ENCODE data around the gene LMOD1.

The LMOD1 gene

GRCh38 chr1:201895120-201895665 lies 51.2 kb downstream of the LMOD1 start:
- FAIRE-seq, result no peak
- no peak for DNase-seq (ENCODE audit: insufficient read length, low spot score)

- DNase-seq (ENCODE audit: insufficient read length, low spot score) (no peak), FAIRE-seq (no peak)
Measured at GRCh38 chr1:201894343-201895119, 51.8 kb downstream of the LMOD1 start.

GRCh38 chr1:201893431-201893830 lies 52.9 kb downstream of the LMOD1 start:
- FAIRE-seq (no peak), DNase-seq (ENCODE audit: insufficient read length, low spot score) (no peak)

GRCh38 chr1:201892211-201892610 lies 54.1 kb downstream of the LMOD1 start:
- DNase-seq (ENCODE audit: insufficient read length, low spot score), result no peak
- no peak for FAIRE-seq

- no peak for FAIRE-seq
- no peak for DNase-seq (ENCODE audit: insufficient read length, low spot score)
Measured at GRCh38 chr1:201891451-201892045, 54.8 kb downstream of the LMOD1 start.

- DNase-seq (ENCODE audit: insufficient read length, low spot score), result no peak
- FAIRE-seq, result no peak
Measured at GRCh38 chr1:201890806-201891450, 55.4 kb downstream of the LMOD1 start.

- DNase-seq (ENCODE audit: insufficient read length, low spot score) (no peak), FAIRE-seq (no peak)
Measured at GRCh38 chr1:201890223-201890622, 56.1 kb downstream of the LMOD1 start.

GRCh38 chr1:201889090-201889968 lies 57.0 kb downstream of the LMOD1 start:
- no peak for FAIRE-seq

GRCh38 chr1:201888282-201889089 lies 57.9 kb downstream of the LMOD1 start, which contains the start of gene SHISA4:
SHISA4 (plus strand) TSS chr1:201888898; CDS start chr1:201888995, 97 bp downstream.
- no peak for DNase-seq (ENCODE audit: insufficient read length, low spot score)
- no peak for FAIRE-seq

More at GRCh38 chr1:201889090-201889968, 57.0 kb downstream of the LMOD1 start:
- no peak for DNase-seq (ENCODE audit: insufficient read length, low spot score)

- FAIRE-seq (no peak), DNase-seq (ENCODE audit: insufficient read length, low spot score) (no peak)
Measured at GRCh38 chr1:201887116-201887866, 59.1 kb downstream of the LMOD1 start.

- FAIRE-seq (no peak), DNase-seq (ENCODE audit: insufficient read length, low spot score) (no peak)
Measured at GRCh38 chr1:201886103-201886885, 60.1 kb downstream of the LMOD1 start.

- DNase-seq (ENCODE audit: insufficient read length, low spot score) (no peak), FAIRE-seq (no peak)
Measured at GRCh38 chr1:201885531-201886075, 60.7 kb downstream of the LMOD1 start.

GRCh38 chr1:201884425-201884824 lies 61.9 kb downstream of the LMOD1 start:
- DNase-seq (ENCODE audit: insufficient read length, low spot score), result no peak
- no peak for FAIRE-seq

- FAIRE-seq, result no peak
- DNase-seq (ENCODE audit: insufficient read length, low spot score), result no peak
Measured at GRCh38 chr1:201883786-201884185, 62.6 kb downstream of the LMOD1 start.

- FAIRE-seq (no peak), DNase-seq (ENCODE audit: insufficient read length, low spot score) (no peak)
Measured at GRCh38 chr1:201883266-201883665, 63.1 kb downstream of the LMOD1 start.

GRCh38 chr1:201882665-201883132 lies 63.6 kb downstream of the LMOD1 start:
- DNase-seq (ENCODE audit: insufficient read length, low spot score), result no peak
- FAIRE-seq, result peak; percentile 83

GRCh38 chr1:201881617-201882016 lies 64.7 kb downstream of the LMOD1 start:
- DNase-seq (ENCODE audit: insufficient read length, low spot score) (no peak), FAIRE-seq (no peak)
